HG02759 (cell line): Measurements from ENCODE around the gene DNAJC18.

ENCODE experiments used
- ATAC-seq: cut with Tn5 transposase; IDR thresholded peaks from one replicate; pipeline ENCODE4 v1.9.1; 2021; ENCODE audit warnings: mild to moderate bottlenecking, moderate library complexity; ENCODE audit not compliant: unreplicated experiment

Gene DNAJC18

DNA sequence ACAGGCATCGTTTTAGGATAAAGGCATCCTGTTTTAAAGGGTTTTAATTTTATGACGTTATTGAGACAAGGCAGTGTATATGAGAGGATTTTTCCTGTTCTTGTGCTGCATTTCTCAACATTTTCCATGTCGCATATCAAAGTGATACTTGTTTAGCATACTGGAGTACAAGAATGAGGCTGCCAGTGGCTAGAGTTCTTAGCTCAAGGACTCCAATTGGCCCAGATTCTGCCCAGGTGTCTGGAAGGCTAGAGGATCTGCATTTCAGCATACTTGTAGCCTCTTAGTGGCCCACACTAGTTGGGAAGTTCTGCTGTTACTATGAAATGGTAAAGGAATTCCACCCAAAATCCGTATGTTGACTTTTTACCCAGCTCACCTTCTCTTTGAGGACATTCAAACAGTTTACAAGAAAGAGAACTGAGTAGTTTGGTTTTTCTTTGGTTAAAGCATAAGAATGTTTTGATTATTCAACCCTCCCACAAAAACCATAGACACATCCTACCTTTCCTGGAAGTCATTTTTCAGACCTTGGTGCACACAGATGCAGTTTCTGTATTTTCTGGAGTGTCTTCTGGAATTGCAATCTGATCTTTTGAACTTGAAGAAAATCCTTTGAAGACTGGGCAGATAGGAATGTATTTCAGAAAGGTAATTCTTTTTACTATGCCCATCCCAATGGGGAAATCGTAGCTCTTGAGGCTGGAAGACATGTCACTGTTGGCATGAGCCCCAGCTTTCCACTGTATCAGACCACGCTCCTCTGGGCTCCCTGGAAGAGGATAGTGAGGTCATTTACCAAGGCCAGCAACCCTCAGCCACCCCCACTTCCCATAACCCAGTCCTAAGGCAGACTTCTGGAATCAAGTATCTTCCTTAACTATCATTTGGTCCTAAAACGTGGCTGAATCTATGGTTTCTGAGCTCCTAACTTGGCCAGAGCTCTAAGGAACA, 67.6 kb downstream of the DNAJC18 start:
- ATAC-seq: no peak

DNA sequence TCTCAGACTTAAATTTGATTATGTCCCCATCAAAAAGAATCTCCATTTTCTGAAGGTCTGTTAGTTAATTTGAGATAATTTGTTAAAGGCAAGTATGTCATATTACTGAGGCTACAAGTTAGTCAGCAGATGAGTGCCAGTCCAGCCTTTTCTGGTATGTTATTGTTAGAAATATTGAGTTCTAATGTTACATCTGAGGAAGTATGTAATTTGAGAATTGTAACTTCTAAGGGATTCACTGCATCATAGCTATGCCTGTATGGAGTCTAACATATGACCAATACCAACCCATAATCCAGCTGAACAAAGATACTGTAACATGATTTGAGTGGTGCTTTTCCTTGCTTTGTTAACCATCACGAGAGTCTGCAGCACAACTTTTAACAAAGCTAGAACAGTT, 70.1 kb downstream of the DNAJC18 start:
- ATAC-seq: no peak

DNA sequence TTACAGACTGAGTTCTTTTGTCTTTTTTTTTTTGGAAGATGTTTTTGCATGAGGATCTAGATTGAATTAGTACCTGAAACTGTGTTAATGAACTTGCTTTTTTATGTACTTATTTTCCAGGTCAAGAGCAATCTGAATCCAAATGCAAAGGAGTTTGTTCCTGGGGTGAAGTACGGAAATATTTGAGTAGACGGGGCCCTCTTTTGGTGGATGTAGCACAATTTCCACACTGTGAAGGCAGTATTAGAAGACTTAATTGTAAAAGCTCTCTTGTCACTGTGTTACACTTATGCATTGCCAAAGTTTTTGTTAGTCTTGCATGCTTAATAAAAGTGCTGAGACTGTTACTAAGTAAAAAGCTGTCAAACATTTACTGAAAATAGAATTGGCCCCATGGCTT, 70.7 kb downstream of the DNAJC18 start:
- no peak for ATAC-seq

DNA sequence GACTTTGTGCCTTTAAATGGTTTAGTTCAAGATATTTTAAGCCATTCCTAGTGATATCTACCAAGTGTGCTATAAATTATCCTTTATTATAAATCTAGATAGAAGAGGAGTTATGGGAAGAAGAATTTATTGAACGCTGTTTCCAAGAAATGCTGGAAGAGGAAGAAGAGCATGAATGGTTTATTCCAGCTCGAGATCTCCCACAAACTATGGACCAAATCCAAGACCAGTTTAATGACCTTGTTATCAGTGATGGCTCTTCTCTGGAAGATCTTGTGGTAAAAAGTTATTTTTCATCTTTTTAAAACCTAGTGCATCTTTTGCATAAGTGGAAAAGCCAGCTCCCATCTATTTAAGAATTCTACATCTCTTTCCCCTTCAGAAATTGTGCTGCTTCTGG, 74.9 kb downstream of the DNAJC18 start:
- no peak for ATAC-seq

DNA sequence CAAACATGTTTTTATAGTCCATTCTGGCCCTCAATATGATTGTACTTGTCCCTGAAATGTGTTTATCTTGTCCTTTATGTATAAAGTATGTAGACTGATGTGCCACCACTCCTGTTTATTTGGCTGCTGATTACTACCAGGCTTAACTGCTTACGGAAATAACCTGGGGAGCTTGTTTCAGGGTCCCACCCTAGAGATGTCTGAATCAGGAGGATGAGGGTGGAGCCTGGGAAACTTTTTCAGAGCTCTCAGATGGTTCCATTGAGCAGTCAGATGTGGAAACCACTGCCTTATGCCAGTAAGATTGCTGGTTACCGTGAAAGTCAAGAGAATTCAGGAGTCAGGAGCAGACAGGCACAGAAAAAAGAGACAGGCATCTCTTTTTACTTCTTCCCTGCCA, 75.4 kb downstream of the DNAJC18 start:
- ATAC-seq: no peak

DNA sequence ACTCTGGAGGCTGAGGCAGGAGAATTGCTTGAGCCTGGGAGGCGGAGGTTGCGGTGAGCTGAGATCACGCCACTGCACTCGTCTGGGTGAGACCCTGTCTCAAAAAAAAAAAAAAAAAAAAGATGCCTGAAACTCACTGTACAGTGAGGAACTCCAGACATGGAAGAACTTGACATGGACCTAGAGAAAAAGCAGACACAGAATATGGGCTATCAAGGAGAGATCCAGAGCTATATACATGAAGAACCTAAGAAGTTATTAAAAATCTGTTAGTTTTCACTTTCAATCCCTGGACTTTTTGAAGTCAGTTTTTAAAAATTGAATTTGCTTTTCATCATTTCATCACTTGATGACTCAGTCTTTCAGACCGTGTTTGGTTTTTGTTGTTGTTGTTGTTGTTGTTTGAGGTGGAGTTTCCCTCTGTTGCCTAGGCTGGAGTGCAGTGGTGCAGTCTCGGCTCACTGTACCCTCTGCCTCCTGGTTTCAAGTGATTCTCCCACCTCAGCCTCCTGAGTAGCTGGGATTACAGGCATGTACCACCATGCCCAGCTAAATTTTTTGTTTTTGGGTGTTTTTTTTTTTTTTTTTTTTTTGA, 77.4 kb downstream of the DNAJC18 start:
- no peak for ATAC-seq

DNA sequence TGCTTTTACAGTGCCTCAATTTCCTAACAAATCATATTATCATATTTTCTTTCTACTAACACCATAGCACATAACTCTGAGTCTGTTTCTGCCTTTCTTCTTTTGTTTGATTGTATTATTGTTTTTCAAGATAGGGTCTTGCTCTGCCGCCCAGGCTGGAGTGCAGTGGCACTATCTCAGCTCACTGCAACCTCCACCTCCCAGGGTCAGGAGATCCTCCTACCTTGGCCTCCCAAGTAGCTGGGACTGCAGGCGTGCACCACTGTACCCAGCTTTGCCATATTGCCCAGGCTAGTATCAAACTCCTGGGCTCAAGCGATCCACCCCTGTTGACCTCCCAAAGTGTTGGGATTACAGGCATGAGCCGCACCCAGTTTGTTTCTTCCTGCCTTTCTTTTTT, 78.9 kb downstream of the DNAJC18 start:
- ATAC-seq: no peak
